Hypothalamus (tissue), 51 donors: ENCODE results near the gene GALNT7.
"Not testable (repeated sequence)": the region's sequence is repeated elsewhere in the genome, so short reads cannot be mapped to it uniquely, and the experiment has no call there.

ENCODE experiments used
- DNase-seq, 51 donors: peaks; one replicate each; lab custom pipeline; 2025; lab: John Stamatoyannopoulos, UW

GALNT7 gene

GRCh38 chr4:173166491-173166890, 2.1 kb upstream of the GALNT7 start:
- no peak for DNase-seq

GRCh38 chr4:173167758-173168395, 734 bp upstream of the GALNT7 start:
- DNase-seq: peak in 15 of 51 donors; percentile 14 to 68 (median 30)

- DNase-seq: peak in 3 of 51 donors; percentile 36 to 69 (median 52)
Observed at GRCh38 chr4:173169178-173169427, 492 bp downstream of the GALNT7 start.

- DNase-seq: peak in 49 of 51 donors; percentile 14 to 84 (median 63)
Observed at GRCh38 chr4:173169428-173170181, 994 bp downstream of the GALNT7 start.

- DNase-seq: no peak
Observed at GRCh38 chr4:173170182-173170778, 1.7 kb downstream of the GALNT7 start.

GRCh38 chr4:173171098-173171497, 2.5 kb downstream of the GALNT7 start:
- no peak for DNase-seq

- no peak for DNase-seq
Observed at GRCh38 chr4:173171987-173172386, 3.4 kb downstream of the GALNT7 start.

GRCh38 chr4:173174184-173174583, 5.6 kb downstream of the GALNT7 start:
- no peak for DNase-seq

GRCh38 chr4:173174594-173175012, 6.0 kb downstream of the GALNT7 start:
- no peak for DNase-seq

GRCh38 chr4:173176010-173176409, 7.4 kb downstream of the GALNT7 start:
- no peak for DNase-seq

GRCh38 chr4:173177232-173177631, 8.6 kb downstream of the GALNT7 start:
- no peak for DNase-seq

- no peak for DNase-seq
Observed at GRCh38 chr4:173178144-173178543, 9.5 kb downstream of the GALNT7 start.

- DNase-seq: no peak
Observed at GRCh38 chr4:173181848-173182247, 13.2 kb downstream of the GALNT7 start.

- DNase-seq: no peak
Observed at GRCh38 chr4:173182403-173182802, 13.8 kb downstream of the GALNT7 start.

GRCh38 chr4:173183659-173184247, 15.1 kb downstream of the GALNT7 start:
- DNase-seq: not testable (repeated sequence)

- DNase-seq: no peak
Observed at GRCh38 chr4:173185847-173186510, 17.4 kb downstream of the GALNT7 start.

GRCh38 chr4:173187732-173188131, 19.1 kb downstream of the GALNT7 start:
- no peak for DNase-seq

- DNase-seq: no peak
Observed at GRCh38 chr4:173188648-173189047, 20.0 kb downstream of the GALNT7 start.

- no peak for DNase-seq
Observed at GRCh38 chr4:173189117-173189693, 20.6 kb downstream of the GALNT7 start.

- DNase-seq: no peak
Observed at GRCh38 chr4:173191623-173192041, 23.0 kb downstream of the GALNT7 start.
